ENCODE data around the gene DDA1.
A peak's percentile ranks its signal among the peaks of the same experiment; 100 is the strongest.

The DDA1 gene

DNA sequence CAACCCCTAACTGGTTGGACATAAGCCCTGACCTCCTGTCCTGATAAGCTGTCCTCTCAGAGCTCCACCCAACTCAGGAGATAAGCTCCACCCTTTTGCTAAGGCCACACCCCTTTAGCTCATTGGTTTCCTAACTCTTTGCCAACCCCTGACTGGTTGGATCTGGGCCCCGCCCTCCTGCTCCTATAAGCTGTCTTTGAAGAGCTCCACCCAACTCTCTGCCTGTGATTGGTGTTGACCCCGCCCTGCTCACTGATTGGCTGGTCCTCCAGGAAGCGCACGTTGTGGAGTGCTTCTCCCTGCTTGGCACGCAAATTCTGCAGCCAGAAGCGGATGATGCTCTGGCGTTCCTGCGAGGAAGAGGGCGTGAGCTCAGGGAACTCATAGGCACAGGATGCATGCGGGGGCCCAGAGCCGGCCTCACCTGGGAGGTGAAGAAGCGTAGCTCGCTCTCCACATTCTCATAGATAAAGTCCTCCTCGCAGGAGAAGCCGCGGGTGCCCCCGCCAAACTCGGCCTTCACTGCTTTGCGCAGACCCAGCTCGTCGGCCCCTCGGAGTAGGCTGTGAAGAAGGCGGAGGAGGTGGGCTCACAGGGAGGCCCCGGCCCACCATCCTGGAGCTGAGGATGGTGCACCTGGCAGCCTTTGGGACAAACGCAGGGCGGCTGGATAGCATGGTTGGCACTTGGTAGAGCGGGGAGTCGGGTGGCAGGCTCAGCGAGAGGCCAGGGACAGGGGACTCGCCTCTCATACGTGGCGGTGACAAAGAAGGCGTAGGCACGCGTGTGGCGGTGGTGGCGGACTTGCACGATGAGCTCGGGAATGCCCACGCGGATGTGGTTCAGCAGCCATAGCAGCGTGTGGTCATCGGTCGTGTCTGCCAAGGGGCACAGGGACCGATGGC, 23.6 kb downstream of the DDA1 start:
- in situ Hi-C loops (cut with HindIII; ENCODE audit: low pct_ligation_motif_present, low sequenced_read_pairs): no loop called here
- TF ChIP-seq, protein P1, sequence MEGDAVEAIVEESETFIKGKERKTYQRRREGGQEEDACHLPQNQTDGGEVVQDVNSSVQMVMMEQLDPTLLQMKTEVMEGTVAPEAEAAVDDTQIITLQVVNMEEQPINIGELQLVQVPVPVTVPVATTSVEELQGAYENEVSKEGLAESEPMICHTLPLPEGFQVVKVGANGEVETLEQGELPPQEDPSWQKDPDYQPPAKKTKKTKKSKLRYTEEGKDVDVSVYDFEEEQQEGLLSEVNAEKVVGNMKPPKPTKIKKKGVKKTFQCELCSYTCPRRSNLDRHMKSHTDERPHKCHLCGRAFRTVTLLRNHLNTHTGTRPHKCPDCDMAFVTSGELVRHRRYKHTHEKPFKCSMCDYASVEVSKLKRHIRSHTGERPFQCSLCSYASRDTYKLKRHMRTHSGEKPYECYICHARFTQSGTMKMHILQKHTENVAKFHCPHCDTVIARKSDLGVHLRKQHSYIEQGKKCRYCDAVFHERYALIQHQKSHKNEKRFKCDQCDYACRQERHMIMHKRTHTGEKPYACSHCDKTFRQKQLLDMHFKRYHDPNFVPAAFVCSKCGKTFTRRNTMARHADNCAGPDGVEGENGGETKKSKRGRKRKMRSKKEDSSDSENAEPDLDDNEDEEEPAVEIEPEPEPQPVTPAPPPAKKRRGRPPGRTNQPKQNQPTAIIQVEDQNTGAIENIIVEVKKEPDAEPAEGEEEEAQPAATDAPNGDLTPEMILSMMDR (IDR thresholded peaks at IDR 0.05; ENCODE audit: low read depth, low read length, missing control alignments): no peak
- H3K4me3 ChIP-seq (ENCODE audit: low read depth, low read length): no peak overlapping the region
- no peaks in the 10 kb centered on the region for H3K27me3 ChIP-seq (replicated peaks)
- H3K27ac ChIP-seq: no peak overlapping the region
- H3K36me3 ChIP-seq (replicated peaks): peaks cover 4% of the 10 kb centered on the region
- DNase-seq: no peak

DNA sequence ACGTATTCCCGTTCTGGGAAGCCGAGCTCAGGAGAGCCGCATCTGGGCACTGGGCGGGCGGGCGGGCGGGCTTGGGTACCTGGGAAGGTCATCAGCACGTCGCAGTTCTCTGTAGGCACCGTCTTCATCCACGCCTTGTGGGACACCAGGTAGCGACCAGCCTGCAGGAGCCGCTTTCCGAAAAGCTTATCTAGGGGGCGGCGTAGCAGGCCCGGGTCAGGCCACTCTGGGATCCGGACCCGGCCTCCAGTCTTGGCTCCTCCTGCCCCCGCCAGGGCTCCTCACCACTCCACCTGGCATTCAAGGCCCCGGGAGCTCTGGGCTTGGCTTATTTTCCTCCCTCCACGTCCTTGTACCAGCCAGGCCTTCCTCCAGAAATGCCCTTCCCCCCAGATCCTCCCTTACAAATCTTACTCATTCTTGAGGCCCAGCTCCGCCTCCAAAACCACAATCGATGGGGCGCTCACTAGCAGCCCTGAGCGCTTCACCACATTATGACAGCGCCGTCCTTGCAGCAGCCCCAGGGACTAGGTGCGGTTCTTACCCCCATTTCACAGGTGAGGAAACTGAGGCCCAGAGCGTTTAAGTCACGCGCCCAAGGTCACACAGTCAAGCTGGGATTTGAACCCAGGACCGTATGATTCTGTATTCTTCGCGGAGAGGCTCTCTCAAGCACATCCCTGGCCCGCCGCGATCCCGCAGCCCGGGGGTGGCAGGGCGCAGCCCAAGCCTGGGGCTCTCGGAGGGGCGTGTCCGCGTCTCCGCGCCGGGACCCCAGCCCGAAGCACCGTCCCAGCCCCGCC, 24.4 kb downstream of the DDA1 start:
- TF ChIP-seq, protein P1 (IDR thresholded peaks at IDR 0.05; ENCODE audit: low read depth, low read length, missing control alignments): no peak
- Histone ChIP-seq H3K27ac (peak overlapping the region; percentile 50), H3K27me3 (replicated peaks) (no peaks in the 10 kb centered on the region), H3K36me3 (replicated peaks) (peaks cover 4% of the 10 kb centered on the region), H3K4me3 (ENCODE audit: low read depth, low read length) (peak overlapping the region; percentile 69)
- in situ Hi-C loops (cut with HindIII; ENCODE audit: low pct_ligation_motif_present, low sequenced_read_pairs): no loop called here
- peak; percentile 78 for DNase-seq

DNA sequence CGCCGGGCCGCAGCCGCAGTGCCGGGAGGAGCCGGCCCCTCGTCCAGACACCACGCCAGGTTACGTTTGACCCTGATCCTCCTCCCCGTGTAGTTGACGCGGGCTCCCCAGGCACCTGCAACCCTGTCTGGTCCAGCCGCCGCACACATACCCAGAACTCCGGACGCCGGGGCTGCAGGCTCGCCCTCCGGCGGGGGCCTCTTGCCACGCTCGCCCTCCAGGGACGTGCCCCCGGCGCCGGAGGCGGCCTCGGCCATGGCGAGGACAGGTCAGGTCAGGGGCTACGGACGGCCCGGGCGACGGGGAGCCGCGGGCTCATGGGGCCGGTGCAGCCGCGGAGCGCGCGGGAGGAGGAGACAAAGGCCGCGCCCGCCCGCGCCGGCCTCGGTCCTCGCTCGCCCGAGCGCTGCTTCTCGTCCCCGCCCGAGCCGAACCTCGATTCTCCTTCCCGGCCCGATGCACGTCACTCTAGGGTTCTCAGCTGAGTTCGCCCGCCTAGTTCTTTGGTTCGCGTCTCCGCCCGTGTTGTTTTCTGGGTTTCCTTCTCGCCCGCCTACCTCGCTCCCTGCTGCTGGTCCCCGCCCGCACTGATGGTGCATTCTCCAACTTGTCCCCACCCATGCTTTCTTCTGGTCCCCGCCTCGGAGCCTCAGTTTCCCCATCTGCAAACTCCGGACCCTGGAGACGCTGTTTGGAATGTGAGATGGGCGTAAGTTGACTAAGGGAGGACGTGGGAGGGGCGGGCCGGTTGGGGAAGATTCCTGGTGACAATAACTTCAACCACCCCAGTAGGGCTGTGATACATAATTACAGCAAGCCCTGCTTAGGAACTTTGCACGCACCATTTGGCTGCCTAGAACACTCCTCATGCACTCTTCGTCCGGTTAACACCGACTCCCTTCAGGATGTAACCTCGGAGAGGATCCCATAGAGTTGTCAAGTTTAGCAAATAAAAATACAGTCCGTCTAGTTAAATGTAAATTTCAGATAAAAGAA, 25.3 kb downstream of the DDA1 start, which contains the start of gene ANO8:
Gene ANO8 (minus strand): TSS at position 442 of the 996 bp plus-strand sequence. CDS start 185 bp downstream, at position 257.
- Histone ChIP-seq H3K36me3 (replicated peaks) (peaks cover 4% of the 10 kb centered on the region), H3K27me3 (replicated peaks) (no peaks in the 10 kb centered on the region), H3K27ac (peak within 1 kb of the TSS; percentile 50), H3K4me3 (ENCODE audit: low read depth, low read length) (peak within 1 kb of the TSS; percentile 69)
- TF ChIP-seq, protein P1 (IDR thresholded peaks at IDR 0.05; ENCODE audit: low read depth, low read length, missing control alignments): no peak
- in situ Hi-C loops (cut with HindIII; ENCODE audit: low pct_ligation_motif_present, low sequenced_read_pairs): no loop called here
- DNase-seq: peak; percentile 99

DNA sequence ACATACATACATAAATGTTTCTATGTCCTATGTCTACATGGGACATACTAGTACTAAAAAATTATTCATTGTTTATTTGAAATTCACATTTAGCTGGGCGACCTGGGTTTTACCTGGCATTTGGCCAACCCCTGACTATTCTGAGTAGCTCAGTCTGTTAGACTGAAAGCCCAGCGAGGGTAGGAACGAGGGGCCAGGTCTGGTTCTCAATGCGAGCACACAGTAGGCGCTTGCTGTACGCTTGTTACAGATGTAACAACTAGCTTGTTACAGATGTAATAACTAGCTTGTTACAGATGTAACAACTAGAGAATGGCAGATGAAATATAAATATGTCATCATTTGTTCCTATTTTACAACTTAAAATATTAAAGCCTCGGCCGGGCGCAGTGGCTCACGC, 26.2 kb downstream of the DDA1 start:
- TF ChIP-seq, protein P1 (IDR thresholded peaks at IDR 0.05; ENCODE audit: low read depth, low read length, missing control alignments): no peak
- no peak for DNase-seq
- in situ Hi-C loops (cut with HindIII; ENCODE audit: low pct_ligation_motif_present, low sequenced_read_pairs): no loop called here
- Histone ChIP-seq H3K27me3 (replicated peaks) (no peaks in the 10 kb centered on the region), H3K27ac (no peak overlapping the region), H3K36me3 (replicated peaks) (peaks cover 4% of the 10 kb centered on the region), H3K4me3 (ENCODE audit: low read depth, low read length) (no peak overlapping the region)
